HFFc6 (cell line): ENCODE data around the gene RHAG. TPM values are rescaled to one million over a fixed set of nuclear protein-coding genes. Genes with fewer than 3 reads are reported as not detected.

Source experiments
- DNase-seq: peaks from one replicate; pipeline ENCODE4 v3.0.0-alpha.2; 2018
- H3K27ac Mint-ChIP-seq: 2 replicates; pipeline ENCODE4 v1.8.0; 2020; ENCODE audit warnings: mild to moderate bottlenecking, mixed read lengths
- H3K27me3 Mint-ChIP-seq: 2 replicates; pipeline ENCODE4 v1.8.0; 2021; ENCODE audit warnings: mild to moderate bottlenecking, moderate library complexity, mixed read lengths; ENCODE audit not compliant: insufficient read depth
- H3K36me3 Mint-ChIP-seq: 2 replicates; pipeline ENCODE4 v1.8.0; 2021; ENCODE audit warnings: low read depth, mixed read lengths
- H3K4me1 Mint-ChIP-seq: 2 replicates; pipeline ENCODE4 v1.8.0; 2020; ENCODE audit warnings: low read depth, mixed read lengths
- H3K4me3 Mint-ChIP-seq: 2 replicates; pipeline ENCODE4 v1.8.0; 2020; ENCODE audit warnings: mild to moderate bottlenecking, moderate library complexity, mixed read lengths
- H3K9me3 Mint-ChIP-seq: 2 replicates; pipeline ENCODE4 v1.8.0; 2020; ENCODE audit warnings: mild to moderate bottlenecking, mixed read lengths
- CTCF ChIP-seq: fragments of 200-600 bp; sonication (generic); IDR thresholded peaks from 2 replicates; pipeline ENCODE4 v1.5.0; 2021; ENCODE audit warnings: antibody characterized with exemption, mild to moderate bottlenecking
- long read RNA-seq: library from polyadenylated mRNA; unstranded; transcript quantifications from one replicate; pipeline ENCODE4 v2.0.0, GENCODE V29; 2019
- total RNA-seq, 6 experiments: library from RNA; stranded (reverse); fragmentation: NEBNext Ultra II Directional; extraction: Animal tissue kit (Norgen Biotek cat#: 25700); gene quantifications; 2 replicates in 1 of 6; 3 replicates in 5 of 6; pipeline ENCODE4 v1.2.3, GENCODE V29; 2021

RHAG gene
- total RNA-seq = not detected
- long read RNA-seq = 0 reads

GRCh38 chr6:49636713-49637349 lies at the start of gene RHAG:
Gene RHAG, minus strand, starts transcription at chr6:49636839. Its CDS starts 27 bp downstream, at chr6:49636812.
- Mint-ChIP-seq H3K4me3 (no peak within 1 kb of the TSS), H3K4me1 (no peaks in the 10 kb centered on the region), H3K27ac (no peak within 1 kb of the TSS), H3K9me3 (no peaks in the 10 kb centered on the region), H3K36me3 (no peaks in the 10 kb centered on the region), H3K27me3 (no peaks in the 10 kb centered on the region)
- DNase-seq = no peak
- TF ChIP-seq CTCF = no peak

- Mint-ChIP-seq H3K36me3 (no peaks in the 10 kb centered on the region), H3K27me3 (no peaks in the 10 kb centered on the region; the same call in 1 of the 2 replicates), H3K27ac (no peak overlapping the region), H3K4me1 (no peaks in the 10 kb centered on the region), H3K4me3 (no peak overlapping the region), H3K9me3 (peaks cover 21% of the 10 kb centered on the region)
- TF ChIP-seq CTCF = no peak
- no peak for DNase-seq
Observed at GRCh38 chr6:49676671-49677281, 40.1 kb upstream of the RHAG start.

- Mint-ChIP-seq H3K4me3 (no peak overlapping the region), H3K36me3 (no peaks in the 10 kb centered on the region), H3K27ac (no peak overlapping the region), H3K9me3 (peaks cover 28% of the 10 kb centered on the region), H3K4me1 (no peaks in the 10 kb centered on the region), H3K27me3 (no peaks in the 10 kb centered on the region; the same call in 1 of the 2 replicates)
- no peak for TF ChIP-seq CTCF
- no peak for DNase-seq
Observed at GRCh38 chr6:49675816-49676215, 39.2 kb upstream of the RHAG start.

GRCh38 chr6:49668083-49668511 lies 31.5 kb upstream of the RHAG start:
- no peaks in the 10 kb centered on the region for H3K36me3 Mint-ChIP-seq
- no peak overlapping the region for H3K27ac Mint-ChIP-seq
- no peak overlapping the region for H3K4me3 Mint-ChIP-seq
- no peaks in the 10 kb centered on the region for H3K4me1 Mint-ChIP-seq
- H3K9me3 Mint-ChIP-seq = peaks cover 33% of the 10 kb centered on the region
- no peaks in the 10 kb centered on the region; the same call in 1 of the 2 replicates for H3K27me3 Mint-ChIP-seq
- DNase-seq = no peak
- TF ChIP-seq CTCF = no peak

- no peak overlapping the region for H3K4me3 Mint-ChIP-seq
- no peaks in the 10 kb centered on the region for H3K4me1 Mint-ChIP-seq
- no peak for TF ChIP-seq CTCF
- peaks cover 28% of the 10 kb centered on the region for H3K9me3 Mint-ChIP-seq
- no peak overlapping the region for H3K27ac Mint-ChIP-seq
- DNase-seq = no peak
- H3K27me3 Mint-ChIP-seq = no peaks in the 10 kb centered on the region; the same call in 1 of the 2 replicates
- no peaks in the 10 kb centered on the region for H3K36me3 Mint-ChIP-seq
Observed at GRCh38 chr6:49666930-49667757, 30.5 kb upstream of the RHAG start.
